ENCODE results near the gene TBX2. TPM values are rescaled to one million over a fixed set of nuclear protein-coding genes. Genes with fewer than 3 reads are reported as not detected.

The TBX2 gene
- total and polyA plus RNA-seq, 2 of the 13 experiments (the other 11 are each of a cell fraction or from before 2014, with no cell fraction given), result 2.8 to 15.3 TPM

GRCh38 chr17:61454381-61455323 is 55.0 kb downstream of the TBX2 start (continued):
- TF ChIP-seq ZNF354B (CRISPR knock-in tag; IDR thresholded peaks at IDR 0.05) (no peak), ZBTB10 (CRISPR knock-in tag; IDR thresholded peaks at IDR 0.05; ENCODE audit: borderline replicate concordance) (0 out of 2 replicates have a peak, but pooled peaks have one; percentile 63), ZNF441 (CRISPR knock-in tag; IDR thresholded peaks at IDR 0.05; ENCODE audit: borderline replicate concordance) (no peak), U2AF2 (IDR thresholded peaks at IDR 0.05; ENCODE audit: low read depth, low read length) (no peak), EEA1 (CRISPR knock-in tag; IDR thresholded peaks at IDR 0.05; ENCODE audit: borderline replicate concordance) (no peak), KDM4B (CRISPR knock-in tag; IDR thresholded peaks at IDR 0.05) (no peak), ATAD3A (CRISPR knock-in tag; IDR thresholded peaks at IDR 0.05) (no peak), E2F1 (CRISPR knock-in tag; IDR thresholded peaks at IDR 0.05) (peak; percentile 37; the same call in 1 of the 2 replicates), ELF3 (CRISPR knock-in tag; IDR thresholded peaks at IDR 0.05) (no peak), ZNF34 (CRISPR knock-in tag; IDR thresholded peaks at IDR 0.05; ENCODE audit: borderline replicate concordance) (no peak), ZNF333 (CRISPR knock-in tag; IDR thresholded peaks at IDR 0.05; ENCODE audit: borderline replicate concordance) (no peak)
- TF ChIP-seq, protein P1, sequence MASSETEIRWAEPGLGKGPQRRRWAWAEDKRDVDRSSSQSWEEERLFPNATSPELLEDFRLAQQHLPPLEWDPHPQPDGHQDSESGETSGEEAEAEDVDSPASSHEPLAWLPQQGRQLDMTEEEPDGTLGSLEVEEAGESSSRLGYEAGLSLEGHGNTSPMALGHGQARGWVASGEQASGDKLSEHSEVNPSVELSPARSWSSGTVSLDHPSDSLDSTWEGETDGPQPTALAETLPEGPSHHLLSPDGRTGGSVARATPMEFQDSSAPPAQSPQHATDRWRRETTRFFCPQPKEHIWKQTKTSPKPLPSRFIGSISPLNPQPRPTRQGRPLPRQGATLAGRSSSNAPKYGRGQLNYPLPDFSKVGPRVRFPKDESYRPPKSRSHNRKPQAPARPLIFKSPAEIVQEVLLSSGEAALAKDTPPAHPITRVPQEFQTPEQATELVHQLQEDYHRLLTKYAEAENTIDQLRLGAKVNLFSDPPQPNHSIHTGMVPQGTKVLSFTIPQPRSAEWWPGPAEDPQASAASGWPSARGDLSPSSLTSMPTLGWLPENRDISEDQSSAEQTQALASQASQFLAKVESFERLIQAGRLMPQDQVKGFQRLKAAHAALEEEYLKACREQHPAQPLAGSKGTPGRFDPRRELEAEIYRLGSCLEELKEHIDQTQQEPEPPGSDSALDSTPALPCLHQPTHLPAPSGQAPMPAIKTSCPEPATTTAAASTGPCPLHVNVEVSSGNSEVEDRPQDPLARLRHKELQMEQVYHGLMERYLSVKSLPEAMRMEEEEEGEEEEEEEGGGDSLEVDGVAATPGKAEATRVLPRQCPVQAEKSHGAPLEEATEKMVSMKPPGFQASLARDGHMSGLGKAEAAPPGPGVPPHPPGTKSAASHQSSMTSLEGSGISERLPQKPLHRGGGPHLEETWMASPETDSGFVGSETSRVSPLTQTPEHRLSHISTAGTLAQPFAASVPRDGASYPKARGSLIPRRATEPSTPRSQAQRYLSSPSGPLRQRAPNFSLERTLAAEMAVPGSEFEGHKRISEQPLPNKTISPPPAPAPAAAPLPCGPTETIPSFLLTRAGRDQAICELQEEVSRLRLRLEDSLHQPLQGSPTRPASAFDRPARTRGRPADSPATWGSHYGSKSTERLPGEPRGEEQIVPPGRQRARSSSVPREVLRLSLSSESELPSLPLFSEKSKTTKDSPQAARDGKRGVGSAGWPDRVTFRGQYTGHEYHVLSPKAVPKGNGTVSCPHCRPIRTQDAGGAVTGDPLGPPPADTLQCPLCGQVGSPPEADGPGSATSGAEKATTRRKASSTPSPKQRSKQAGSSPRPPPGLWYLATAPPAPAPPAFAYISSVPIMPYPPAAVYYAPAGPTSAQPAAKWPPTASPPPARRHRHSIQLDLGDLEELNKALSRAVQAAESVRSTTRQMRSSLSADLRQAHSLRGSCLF (CRISPR knock-in tag; IDR thresholded peaks at IDR 0.05; ENCODE audit: borderline replicate concordance), result no peak
- TF ChIP-seq, protein P2, sequence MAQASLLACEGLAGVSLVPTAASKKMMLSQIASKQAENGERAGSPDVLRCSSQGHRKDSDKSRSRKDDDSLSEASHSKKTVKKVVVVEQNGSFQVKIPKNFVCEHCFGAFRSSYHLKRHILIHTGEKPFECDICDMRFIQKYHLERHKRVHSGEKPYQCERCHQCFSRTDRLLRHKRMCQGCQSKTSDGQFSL (CRISPR knock-in tag; IDR thresholded peaks at IDR 0.05), result no peak
- TF ChIP-seq, protein P3, sequence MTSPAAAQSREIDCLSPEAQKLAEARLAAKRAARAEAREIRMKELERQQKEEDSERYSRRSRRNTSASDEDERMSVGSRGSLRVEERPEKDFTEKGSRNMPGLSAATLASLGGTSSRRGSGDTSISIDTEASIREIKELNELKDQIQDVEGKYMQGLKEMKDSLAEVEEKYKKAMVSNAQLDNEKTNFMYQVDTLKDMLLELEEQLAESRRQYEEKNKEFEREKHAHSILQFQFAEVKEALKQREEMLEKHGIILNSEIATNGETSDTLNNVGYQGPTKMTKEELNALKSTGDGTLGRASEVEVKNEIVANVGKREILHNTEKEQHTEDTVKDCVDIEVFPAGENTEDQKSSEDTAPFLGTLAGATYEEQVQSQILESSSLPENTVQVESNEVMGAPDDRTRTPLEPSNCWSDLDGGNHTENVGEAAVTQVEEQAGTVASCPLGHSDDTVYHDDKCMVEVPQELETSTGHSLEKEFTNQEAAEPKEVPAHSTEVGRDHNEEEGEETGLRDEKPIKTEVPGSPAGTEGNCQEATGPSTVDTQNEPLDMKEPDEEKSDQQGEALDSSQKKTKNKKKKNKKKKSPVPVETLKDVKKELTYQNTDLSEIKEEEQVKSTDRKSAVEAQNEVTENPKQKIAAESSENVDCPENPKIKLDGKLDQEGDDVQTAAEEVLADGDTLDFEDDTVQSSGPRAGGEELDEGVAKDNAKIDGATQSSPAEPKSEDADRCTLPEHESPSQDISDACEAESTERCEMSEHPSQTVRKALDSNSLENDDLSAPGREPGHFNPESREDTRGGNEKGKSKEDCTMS (CRISPR knock-in tag; conservative IDR thresholded peaks at IDR 0.05), result no peak
